Endothelial cell of umbilical vein (primary cell): ENCODE data around the gene UPB1. TPM values are rescaled to one million over a fixed set of nuclear protein-coding genes. Genes with fewer than 3 reads are reported as not detected.

Source experiments
- BruUV-seq: library from RNA; stranded (reverse); fragments of 400-500 nt; replicated peaks from 2 replicates; lab custom pipeline; 2021; lab: Mats Ljungman, UMichigan
- CTCF ChIA-PET: fragments of 300-600, 350-600 bp; sonication (Branson Sonifier 250); formaldehyde crosslinking; loops from one replicate; lab custom pipeline; 2021; ENCODE audit warnings: antibody characterized with exemption, inconsistent platforms; lab: Charles Lee
- POLR2A ChIA-PET: fragments of 300-600, 350-600 bp; sonication (Branson Sonifier 250); formaldehyde crosslinking; loops from one replicate; lab custom pipeline; 2021; ENCODE audit warnings: antibody characterized with exemption, inconsistent platforms; lab: Charles Lee
- DNase-seq: peaks from one replicate; pipeline ENCODE4 v3.0.0-alpha.2; 2011; ENCODE audit warnings: low read depth, low spot score
- FAIRE-seq: peaks from 2 replicates; lab custom pipeline; 2011; peaks lifted over from hg19 to GRCh38; lab: Jason Lieb, UNC
- H2AFZ ChIP-seq: 2 replicates; pipeline ENCODE4 v1.6.0; 2012; ENCODE audit warnings: low read depth, low read length, control low read depth, inconsistent platforms
- H3K27ac ChIP-seq: 2 replicates; pipeline ENCODE4 v1.5.1; 2011; ENCODE audit warnings: low read depth, mild to moderate bottlenecking, control low read depth, low read length, moderate library complexity; ENCODE audit not compliant: insufficient read depth
- H3K27me3 ChIP-seq, 2 experiments: 2 replicates each; pipeline versions ENCODE4 v1.6.0 to v1.6.1; 2011; ENCODE audit warnings: low read length in 2 of 2, mixed read lengths in 1 of 2; ENCODE audit not compliant: control insufficient read depth in 2 of 2, insufficient read depth in 2 of 2
- H3K36me3 ChIP-seq, 2 experiments: 2 replicates in 1 of 2; 3 replicates in 1 of 2; pipeline ENCODE4 v1.5.1; 2011; ENCODE audit warnings: low read length in 2 of 2, mild to moderate bottlenecking in 1 of 2, moderate library complexity in 1 of 2; ENCODE audit not compliant: control insufficient read depth in 2 of 2, insufficient read depth in 2 of 2; ENCODE audit errors: extremely low read depth in 1 of 2
- H3K4me1 ChIP-seq: 3 replicates; pipeline ENCODE4 v1.5.1; 2011; ENCODE audit warnings: mild to moderate bottlenecking, low read length; ENCODE audit not compliant: control insufficient read depth, insufficient read depth; ENCODE audit errors: extremely low read depth
- H3K4me2 ChIP-seq: 2 replicates; pipeline ENCODE4 v1.6.1; 2011; ENCODE audit warnings: low read length, control low read depth, mixed read lengths; ENCODE audit not compliant: insufficient read depth
- H3K4me3 ChIP-seq, 3 experiments: fragments of 200-600 bp in 1 of 3; sonication (generic), shearing (Covaris generic) in 1 of 3; replicated peaks in 1 of 3; 2 replicates each; pipeline ENCODE4 v1.5.1; 2011 to 2016; ENCODE audit warnings: control low read depth in 3 of 3, low read length in 3 of 3, mild to moderate bottlenecking in 2 of 3, inconsistent platforms in 1 of 3, low read depth in 1 of 3, moderate library complexity in 1 of 3; ENCODE audit not compliant: insufficient read depth in 1 of 3
- H3K79me2 ChIP-seq: 2 replicates; pipeline ENCODE4 v1.6.0; 2012; ENCODE audit warnings: low read length, inconsistent platforms; ENCODE audit not compliant: control insufficient read depth, insufficient read depth
- H3K9ac ChIP-seq: replicated peaks from 2 replicates; pipeline ENCODE3; 2011; ENCODE audit warnings: low read length, control low read depth; ENCODE audit not compliant: insufficient read depth; ENCODE audit errors: extremely low read depth
- H3K9me1 ChIP-seq: replicated peaks from 3 replicates; pipeline ENCODE4 v1.6.0; 2011; ENCODE audit warnings: mild to moderate bottlenecking, low read length; ENCODE audit not compliant: control insufficient read depth, insufficient read depth; ENCODE audit errors: extremely low read depth
- H3K9me3 ChIP-seq: replicated peaks from 2 replicates; pipeline ENCODE4 v1.5.1; 2012; ENCODE audit warnings: low read length, inconsistent platforms; ENCODE audit not compliant: control insufficient read depth, insufficient read depth
- H4K20me1 ChIP-seq: replicated peaks from 2 replicates; pipeline ENCODE3; 2011; ENCODE audit warnings: mild to moderate bottlenecking, low read length; ENCODE audit not compliant: control insufficient read depth, insufficient read depth; ENCODE audit errors: extremely low read depth
- EZH2 ChIP-seq: IDR thresholded peaks from 2 replicates; pipeline ENCODE4 v1.6.1; 2012; ENCODE audit warnings: borderline replicate concordance, low read depth, mild to moderate bottlenecking, moderate library complexity, low read length, inconsistent platforms; ENCODE audit not compliant: severe bottlenecking
- FOS ChIP-seq: IDR thresholded peaks from 2 replicates; pipeline ENCODE4 v1.6.1; 2011; ENCODE audit warnings: mild to moderate bottlenecking, low read length, moderate library complexity, borderline replicate concordance; ENCODE audit not compliant: insufficient read depth
- GATA2 ChIP-seq: IDR thresholded peaks from 2 replicates; pipeline ENCODE4 v1.7.0; 2011; ENCODE audit warnings: low read depth, mild to moderate bottlenecking, moderate library complexity, mixed read lengths, low read length; ENCODE audit not compliant: insufficient read length, insufficient read depth
- JUN ChIP-seq: IDR thresholded peaks from 2 replicates; pipeline ENCODE4 v1.6.1; 2011; ENCODE audit warnings: borderline replicate concordance, low read depth; ENCODE audit not compliant: insufficient read length, insufficient read depth
- MAX ChIP-seq: IDR thresholded peaks from 2 replicates; pipeline ENCODE4 v1.6.1; 2011; ENCODE audit not compliant: insufficient read depth, insufficient read length
- MYC ChIP-seq: IDR thresholded peaks from one replicate; pipeline ENCODE4 v1.6.1; 2011; ENCODE audit warnings: mild to moderate bottlenecking, low read depth, low read length
- POLR2A ChIP-seq: IDR thresholded peaks from 2 replicates; pipeline ENCODE4 v1.6.1; 2012; ENCODE audit warnings: low read depth, mild to moderate bottlenecking, control low read depth, low read length
- POLR2AphosphoS5 ChIP-seq: IDR thresholded peaks from 2 replicates; pipeline ENCODE4 v1.6.1; 2012; ENCODE audit warnings: low read depth, mild to moderate bottlenecking, control low read depth, low read length, moderate library complexity; ENCODE audit not compliant: insufficient read depth
- dilution Hi-C: fragments of 300-500 bp; cut with MboI; formaldehyde crosslinking; loops from one replicate; pipeline ENCODE4 v1.15.0; 2019; ENCODE audit warnings: low sequenced_read_pairs; ENCODE audit not compliant: extremely low pct_ligation_motif_present
- intact Hi-C: fragments of 100-400 bp; cut with micrococcal nuclease; formaldehyde crosslinking; loops from one replicate; pipeline ENCODE4 v1.10.0; 2022
- polyA plus RNA-seq, 4 experiments: library from polyadenylated mRNA; depleted of rRNA in 3 of 4; stranded (reverse) in 3 of 4; unstranded in 1 of 4; fragments of >200 nt; gene quantifications; 2 replicates each; pipeline versions ENCODE4 v1.2.1 to v1.2.3, GENCODE V29; 2011 to 2012; ENCODE audit warnings: missing spikeins in 1 of 4
- total RNA-seq: library from RNA; stranded (reverse); gene quantifications from 2 replicates; pipeline ENCODE4 v1.2.3, GENCODE V29; 2021
- TF ChIP-seq, protein P1 (sequence below), 2 donors: IDR thresholded peaks; 1 replicate in 1 of 2; 2 replicates in 1 of 2; pipeline ENCODE4 v1.5.1; 2011; ENCODE audit warnings: low read length in 2 of 2, mild to moderate bottlenecking in 2 of 2, moderate library complexity in 2 of 2, control low read depth in 1 of 2, inconsistent platforms in 1 of 2, low read depth in 1 of 2; ENCODE audit not compliant: insufficient read depth in 1 of 2; ENCODE audit errors: extremely low read depth in 1 of 2

UPB1 gene
- total and polyA plus RNA-seq, 2 donors (not counting 3 experiments of a cell fraction or from before 2014, with no cell fraction given): 0.30 to 0.80 TPM

GRCh38 chr22:24535348-24535747 is 40.2 kb downstream of the UPB1 start:
- no peak overlapping the region for H3K9ac ChIP-seq
- CTCF ChIA-PET: interaction anchor here (1.0 to 1.1 kb wide), 2 partner anchors 9 to 12 kb away, joined by 3 to 4 read pairs; no protein-coding TSS in a partner anchor
- dilution Hi-C loops: no loop called here

More at GRCh38 chr22:24535348-24535747, 40.2 kb downstream of the UPB1 start:
- Histone ChIP-seq H3K4me3 (no peak overlapping the region), H4K20me1 (no peaks in the 10 kb centered on the region), H2AFZ (no peak overlapping the region), H3K79me2 (no peaks in the 10 kb centered on the region), H3K9me3 (no peaks in the 10 kb centered on the region), H3K4me2 (no peak overlapping the region), H3K4me1 (no peaks in the 10 kb centered on the region), H3K27ac (no peak overlapping the region), H3K27me3 (peaks cover 0 to 3% of the 10 kb centered on the region in 2 experiments), H3K36me3 (peaks cover 0 to 2% of the 10 kb centered on the region in 2 experiments), H3K9me1 (no peaks in the 10 kb centered on the region)
- FAIRE-seq (no peak), DNase-seq (no peak)
- POLR2A ChIA-PET: no interaction called here
- intact Hi-C loops: no loop called here
- BruUV-seq: no TSS peak
- TF ChIP-seq MAX (no peak), EZH2 (no peak), POLR2A (no peak), GATA2 (no peak), JUN (no peak), POLR2AphosphoS5 (no peak), MYC (no peak), FOS (no peak)
- TF ChIP-seq, protein P1, sequence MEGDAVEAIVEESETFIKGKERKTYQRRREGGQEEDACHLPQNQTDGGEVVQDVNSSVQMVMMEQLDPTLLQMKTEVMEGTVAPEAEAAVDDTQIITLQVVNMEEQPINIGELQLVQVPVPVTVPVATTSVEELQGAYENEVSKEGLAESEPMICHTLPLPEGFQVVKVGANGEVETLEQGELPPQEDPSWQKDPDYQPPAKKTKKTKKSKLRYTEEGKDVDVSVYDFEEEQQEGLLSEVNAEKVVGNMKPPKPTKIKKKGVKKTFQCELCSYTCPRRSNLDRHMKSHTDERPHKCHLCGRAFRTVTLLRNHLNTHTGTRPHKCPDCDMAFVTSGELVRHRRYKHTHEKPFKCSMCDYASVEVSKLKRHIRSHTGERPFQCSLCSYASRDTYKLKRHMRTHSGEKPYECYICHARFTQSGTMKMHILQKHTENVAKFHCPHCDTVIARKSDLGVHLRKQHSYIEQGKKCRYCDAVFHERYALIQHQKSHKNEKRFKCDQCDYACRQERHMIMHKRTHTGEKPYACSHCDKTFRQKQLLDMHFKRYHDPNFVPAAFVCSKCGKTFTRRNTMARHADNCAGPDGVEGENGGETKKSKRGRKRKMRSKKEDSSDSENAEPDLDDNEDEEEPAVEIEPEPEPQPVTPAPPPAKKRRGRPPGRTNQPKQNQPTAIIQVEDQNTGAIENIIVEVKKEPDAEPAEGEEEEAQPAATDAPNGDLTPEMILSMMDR (IDR thresholded peaks at IDR 0.05; ENCODE audit: extremely low read depth in 1 of 2, insufficient read depth in 1 of 2, low read depth in 1 of 2, low read length in 2 of 2): no peak
